CD4-positive, alpha-beta T cell (primary cell): ENCODE measurements around the gene PRMT9. TPM values are rescaled to one million over a fixed set of nuclear protein-coding genes. Genes with fewer than 3 reads are reported as not detected.

ENCODE experiments used
- ATAC-seq: fragments of 200-7000 bp; cut with Tn5 transposase; one replicate; pipeline ENCODE4 v1.10.0; 2022; ENCODE audit warnings: mild to moderate bottlenecking; ENCODE audit not compliant: poor library complexity
- CTCF ChIA-PET: fragments of 350-600 bp; sonication (Branson Sonifier 250); formaldehyde crosslinking; loops from one replicate; lab custom pipeline; 2021; ENCODE audit warnings: antibody characterized with exemption, inconsistent platforms; lab: Charles Lee
- POLR2A ChIA-PET: fragments of 350-600 bp; sonication (Branson Sonifier 250); formaldehyde crosslinking; loops from one replicate; lab custom pipeline; 2021; ENCODE audit warnings: antibody characterized with exemption, inconsistent platforms; lab: Charles Lee
- DNase-seq, 14 experiments: peaks; one replicate each; pipeline ENCODE4 v3.0.0-alpha.2; 2013 to 2020; ENCODE audit warnings: mixed read lengths in 2 of 14
- H3K27ac ChIP-seq, 2 donors: one replicate each; pipeline versions ENCODE4 v1.5.1 to v1.7.0; 2013; ENCODE audit warnings: low read length in 2 of 2, low read depth in 1 of 2, mild to moderate bottlenecking in 1 of 2
- H3K27me3 ChIP-seq, 2 experiments: 1 replicate in 1 of 2; 2 replicates in 1 of 2; pipeline versions ENCODE4 v1.6.1 to v1.7.0; 2013; ENCODE audit warnings: low read length in 2 of 2, control low read depth in 1 of 2, mild to moderate bottlenecking in 1 of 2, moderate library complexity in 1 of 2; ENCODE audit not compliant: insufficient read depth in 2 of 2, control insufficient read depth in 1 of 2
- H3K36me3 ChIP-seq: one replicate; pipeline ENCODE4 v1.6.1; 2013; ENCODE audit warnings: low read length, control low read depth; ENCODE audit not compliant: insufficient read depth
- H3K4me1 ChIP-seq: one replicate; pipeline ENCODE4 v1.6.1; 2013; ENCODE audit warnings: low read length, control low read depth; ENCODE audit not compliant: insufficient read depth
- H3K4me3 ChIP-seq: one replicate; pipeline ENCODE4 v1.5.1; 2013; ENCODE audit warnings: mild to moderate bottlenecking, low read length, moderate library complexity
- H3K9me3 ChIP-seq, 2 experiments: 1 replicate in 1 of 2; 2 replicates in 1 of 2; pipeline versions ENCODE4 v1.6.1 to v1.7.0; 2013; ENCODE audit warnings: low read length in 2 of 2, mild to moderate bottlenecking in 2 of 2, control low read depth in 1 of 2, moderate library complexity in 1 of 2; ENCODE audit not compliant: control insufficient read depth in 1 of 2, insufficient read depth in 1 of 2
- H3K27ac Mint-ChIP-seq: one replicate; pipeline ENCODE4 v1.8.0; 2020; ENCODE audit warnings: mixed read lengths
- H3K27me3 Mint-ChIP-seq: one replicate; pipeline ENCODE4 v1.8.0; 2021; ENCODE audit warnings: mixed read lengths
- H3K36me3 Mint-ChIP-seq: one replicate; pipeline ENCODE4 v1.8.0; 2021; ENCODE audit warnings: low read depth, mixed read lengths
- H3K4me1 Mint-ChIP-seq: one replicate; pipeline ENCODE4 v1.8.0; 2021; ENCODE audit warnings: low read depth, mixed read lengths
- H3K4me3 Mint-ChIP-seq: one replicate; pipeline ENCODE4 v1.8.0; 2020; ENCODE audit warnings: mild to moderate bottlenecking, mixed read lengths
- H3K9me3 Mint-ChIP-seq: one replicate; pipeline ENCODE4 v1.8.0; 2020; ENCODE audit warnings: mixed read lengths
- CTCF ChIP-seq: fragments of 200-600 bp; IDR thresholded peaks from one replicate; pipeline ENCODE4 v1.8.0; 2022; ENCODE audit warnings: antibody characterized with exemption, mild to moderate bottlenecking
- intact Hi-C, 2 experiments: fragments of 100-400 bp; cut with DNase I in 1 of 2; cut with micrococcal nuclease in 1 of 2; formaldehyde crosslinking; loops; one replicate each; pipeline versions ENCODE4 v1.15.1 to v1.9.0; 2023 to 2025; cut with DNase I, micrococcal nuclease
- polyA plus RNA-seq, 2 donors: library from polyadenylated mRNA; unstranded; fragments of 120-200 nt; gene quantifications; one replicate each; pipeline ENCODE4 v1.2.1, GENCODE V29; 2013
- total RNA-seq, 174 experiments: library from RNA in 2 of 174; stranded (reverse) in 2 of 174; gene quantifications; one replicate each; pipeline ENCODE4 v1.2.3 and lab custom pipeline; 2021 to 2026

The PRMT9 gene
- total RNA-seq (10 to 100 TPM; 21.0 to 21.1 TPM), total RNA-seq (lab: John Stamatoyannopoulos, UW) (9.0 to 90.3 (median 24.4) reads per million in 172 experiments)
- 8.2 TPM for polyA plus RNA-seq (2013, experiment 1 of 2)
- polyA plus RNA-seq (2013, experiment 2 of 2) = 11.2 TPM

GRCh38 chr4:147683717-147684700 is at the start of gene PRMT9:
PRMT9 (minus strand) TSS chr4:147684163; CDS start chr4:147683987, 176 bp downstream.
- H3K9me3 ChIP-seq = no peaks in the 10 kb centered on the region
- ATAC-seq = peak; percentile 95
- Mint-ChIP-seq H3K36me3 (peaks cover 43% of the 10 kb centered on the region), H3K4me1 (peaks cover 42% of the 10 kb centered on the region), H3K27ac (peak within 1 kb of the TSS; percentile 100), H3K9me3 (no peaks in the 10 kb centered on the region), H3K4me3 (peak within 1 kb of the TSS; percentile 98), H3K27me3 (peaks cover 15% of the 10 kb centered on the region)
- peak within 1 kb of the TSS; percentile 79 to 93 for H3K27ac ChIP-seq
- H3K36me3 ChIP-seq = peaks cover 8% of the 10 kb centered on the region
- DNase-seq = peak; percentile 69 to 93 (median 84)
- no peaks in the 10 kb centered on the region for H3K27me3 ChIP-seq
- ChIA-PET POLR2A (interaction anchor here (0.8 to 3.8 kb wide), 7 partner anchors 48 to 758 kb away, joined by 3 to 87 read pairs (median 6); partner anchors contain the start of genes ARHGAP10, NR3C2 and TMEM184C), CTCF (interaction anchor here (1.0 to 1.8 kb wide), 5 partner anchors 35 to 183 kb away, joined by 3 to 4 read pairs (median 3); partner anchors contain the start of gene ARHGAP10)
- intact Hi-C loops = loop anchor here (1.0 to 10.0 kb wide), 4 partner anchors 47 to 761 kb away; partner anchors contain the start of genes TMEM184C (in 2 of the 2) and NR3C2 (in 1 of the 2)
- peaks cover 12% of the 10 kb centered on the region for H3K4me1 ChIP-seq
- peak within 1 kb of the TSS; percentile 91 for H3K4me3 ChIP-seq
- TF ChIP-seq CTCF = no peak

GRCh38 chr4:147732518-147733235 is 48.7 kb upstream of the PRMT9 start:
- H3K27ac ChIP-seq = peak overlapping the region in 1 of 2 donors; percentile 39
- H3K36me3 ChIP-seq = no peaks in the 10 kb centered on the region
- ATAC-seq (no peak), DNase-seq (peak in 4 of 14 experiments; percentile 22 to 44 (median 36))
- H3K9me3 ChIP-seq = no peaks in the 10 kb centered on the region
- peak overlapping the region; percentile 83 for H3K4me3 ChIP-seq
- intact Hi-C loops = loop anchor here (5.0 kb wide), 3 partner anchors 60 to 715 kb away; no protein-coding TSS in a partner anchor
- H3K4me3 Mint-ChIP-seq = peak overlapping the region; percentile 97
- no peaks in the 10 kb centered on the region for H3K9me3 Mint-ChIP-seq
- H3K4me1 ChIP-seq = peaks cover 28% of the 10 kb centered on the region
- peaks cover 10% of the 10 kb centered on the region for H3K36me3 Mint-ChIP-seq
- CTCF ChIA-PET = interaction anchor here (1.0 to 2.9 kb wide), 2 partner anchors 11 to 134 kb away, joined by 3 to 16 read pairs; no protein-coding TSS in a partner anchor
- POLR2A ChIA-PET = interaction anchor here (0.9 to 3.4 kb wide), 13 partner anchors 8 to 710 kb away, joined by 3 to 55 read pairs (median 7); partner anchors contain the start of genes NR3C2, PRMT9 and TMEM184C
- peak overlapping the region; percentile 88 for H3K27ac Mint-ChIP-seq
- no peak for TF ChIP-seq CTCF
- H3K27me3 Mint-ChIP-seq = no peaks in the 10 kb centered on the region
- H3K4me1 Mint-ChIP-seq = peaks cover 37% of the 10 kb centered on the region
- H3K27me3 ChIP-seq = no peaks in the 10 kb centered on the region
